H1 (cell line): Measurements from ENCODE around the gene KIF23. TPM values are rescaled to one million over a fixed set of nuclear protein-coding genes. Genes with fewer than 3 reads are reported as not detected.

Experiments
- CTCF ChIA-PET: fragments of 300-600 bp; sonication (Branson Sonifier 250); formaldehyde crosslinking; loops from one replicate; lab custom pipeline; 2021; ENCODE audit not compliant: partially characterized antibody; lab: Charles Lee
- POLR2A ChIA-PET: fragments of 300-600 bp; sonication (Branson Sonifier 250); formaldehyde crosslinking; loops from one replicate; lab custom pipeline; 2021; ENCODE audit warnings: inconsistent platforms; ENCODE audit not compliant: partially characterized antibody; lab: Charles Lee
- DNase-seq, 2 experiments: peaks; one replicate each; pipeline versions ENCODE4 v3.0.0 to v3.0.0-alpha.2; 2010 to 2022; ENCODE audit warnings: low spot score in 2 of 2, low read depth in 1 of 2, mixed read lengths in 1 of 2
- FAIRE-seq: peaks from 2 replicates; lab custom pipeline; 2011; peaks lifted over from hg19 to GRCh38; lab: Jason Lieb, UNC
- H2AFZ ChIP-seq: 2 replicates; pipeline ENCODE4 v1.8.1; 2012; ENCODE audit warnings: low read length, inconsistent platforms
- H2AK5ac ChIP-seq: 2 replicates; pipeline ENCODE4 v1.6.1; 2013; ENCODE audit warnings: low read depth, low read length
- H2BK120ac ChIP-seq: replicated peaks from 2 replicates; pipeline ENCODE3; 2013; ENCODE audit warnings: low read depth, low read length, inconsistent platforms
- H2BK12ac ChIP-seq: 2 replicates; pipeline ENCODE4 v1.6.1; 2013; ENCODE audit warnings: low read depth, low read length
- H2BK15ac ChIP-seq: 2 replicates; pipeline ENCODE4 v1.6.1; 2013; ENCODE audit warnings: low read length
- H2BK20ac ChIP-seq: 2 replicates; pipeline ENCODE4 v1.6.1; 2013; ENCODE audit warnings: low read length
- H2BK5ac ChIP-seq: 2 replicates; pipeline ENCODE4 v1.6.1; 2013; ENCODE audit warnings: low read depth, low read length
- H3K14ac ChIP-seq: 2 replicates; pipeline ENCODE4 v1.6.1; 2013; ENCODE audit warnings: inconsistent platforms; ENCODE audit not compliant: insufficient read length
- H3K18ac ChIP-seq: 2 replicates; pipeline ENCODE4 v1.6.1; 2013; ENCODE audit warnings: low read length; ENCODE audit errors: extremely low read depth
- H3K23ac ChIP-seq: 2 replicates; pipeline ENCODE4 v1.6.1; 2013; ENCODE audit warnings: inconsistent platforms; ENCODE audit not compliant: insufficient read length
- H3K23me2 ChIP-seq: 2 replicates; pipeline ENCODE4 v1.6.1; 2013; ENCODE audit warnings: low read depth, low read length
- H3K27ac ChIP-seq: 2 replicates; pipeline ENCODE4 v1.6.1; 2011; ENCODE audit warnings: low read depth, low read length, inconsistent platforms
- H3K27me3 ChIP-seq, 4 experiments: replicated peaks in 1 of 4; 1 replicate in 1 of 4; 2 replicates in 3 of 4; pipeline versions ENCODE4 v1.6.1 to v1.8.1; 2011 to 2013; ENCODE audit warnings: low read length in 3 of 4, mild to moderate bottlenecking in 3 of 4, inconsistent platforms in 2 of 4, mixed read lengths in 2 of 4, moderate library complexity in 1 of 4; ENCODE audit not compliant: control insufficient read depth in 3 of 4, insufficient read depth in 3 of 4; ENCODE audit errors: extremely low read depth in 1 of 4
- H3K36me3 ChIP-seq, 4 experiments: 2 replicates each; pipeline versions ENCODE4 v1.6.1 to v1.8.1; 2011 to 2013; ENCODE audit warnings: mild to moderate bottlenecking in 4 of 4, low read length in 3 of 4, moderate library complexity in 2 of 4, control low read depth in 1 of 4, inconsistent platforms in 1 of 4; ENCODE audit not compliant: insufficient read depth in 4 of 4, control insufficient read depth in 2 of 4
- H3K4ac ChIP-seq: replicated peaks from 2 replicates; pipeline ENCODE3; 2013; ENCODE audit warnings: low read length, low read depth, mixed read lengths, inconsistent platforms; ENCODE audit not compliant: insufficient read length
- H3K4me1 ChIP-seq, 4 experiments: replicated peaks in 1 of 4; 1 replicate in 1 of 4; 2 replicates in 3 of 4; pipeline versions ENCODE4 v1.6.1 to v1.8.1; 2011 to 2013; ENCODE audit warnings: low read length in 3 of 4, inconsistent platforms in 2 of 4, mixed read lengths in 1 of 4; ENCODE audit not compliant: insufficient read depth in 4 of 4, control insufficient read depth in 3 of 4
- H3K4me2 ChIP-seq, 2 experiments: 2 replicates each; pipeline versions ENCODE4 v1.6.1 to v1.8.1; 2011 to 2013; ENCODE audit warnings: low read depth in 2 of 2, low read length in 2 of 2, control low read depth in 1 of 2, inconsistent platforms in 1 of 2, mild to moderate bottlenecking in 1 of 2; ENCODE audit not compliant: insufficient read depth in 1 of 2
- H3K4me3 ChIP-seq, 4 experiments: fragments of 200-600, 300-600 bp in 1 of 4; sonication (generic), shearing (Covaris generic), sonication (Bioruptor Twin) in 1 of 4; 2 replicates each; pipeline versions ENCODE4 v1.5.1 to v1.8.1; 2011 to 2016; ENCODE audit warnings: low read length in 4 of 4, low read depth in 3 of 4, control low read depth in 2 of 4, inconsistent platforms in 2 of 4, mild to moderate bottlenecking in 2 of 4, mixed read lengths in 1 of 4, moderate library complexity in 1 of 4; ENCODE audit not compliant: insufficient read depth in 2 of 4; ENCODE audit errors: extremely low read depth in 1 of 4
- H3K56ac ChIP-seq: replicated peaks from 2 replicates; pipeline ENCODE3; 2013; ENCODE audit warnings: low read depth, mild to moderate bottlenecking, mixed read lengths, low read length, inconsistent platforms; ENCODE audit not compliant: insufficient read length
- H3K79me1 ChIP-seq: 2 replicates; pipeline ENCODE4 v1.6.1; 2013; ENCODE audit warnings: low read depth, low read length, control low read depth
- H3K79me2 ChIP-seq, 2 experiments: 2 replicates each; pipeline versions ENCODE4 v1.6.1 to v1.8.1; 2012 to 2013; ENCODE audit warnings: low read length in 2 of 2, mild to moderate bottlenecking in 2 of 2, inconsistent platforms in 1 of 2; ENCODE audit not compliant: insufficient read depth in 2 of 2, control insufficient read depth in 1 of 2
- H3K9ac ChIP-seq, 4 experiments: replicated peaks in 1 of 4; 1 replicate in 1 of 4; 2 replicates in 3 of 4; pipeline versions ENCODE4 v1.6.1 to v1.8.1; 2011 to 2013; ENCODE audit warnings: low read depth in 3 of 4, low read length in 3 of 4, control low read depth in 2 of 4, mild to moderate bottlenecking in 2 of 4, moderate library complexity in 2 of 4, inconsistent platforms in 1 of 4; ENCODE audit errors: extremely low read depth in 1 of 4
- H3K9me3 ChIP-seq, 2 experiments: 2 replicates each; pipeline versions ENCODE4 v1.6.1 to v1.8.1; 2012 to 2013; ENCODE audit warnings: mild to moderate bottlenecking in 2 of 2, moderate library complexity in 2 of 2, control low read depth in 1 of 2, inconsistent platforms in 1 of 2, low read depth in 1 of 2, low read length in 1 of 2, mixed read lengths in 1 of 2; ENCODE audit not compliant: insufficient read depth in 2 of 2
- H4K20me1 ChIP-seq, 2 experiments: replicated peaks in 1 of 2; 2 replicates each; pipeline versions ENCODE3 to v1.8.1; 2011 to 2013; ENCODE audit warnings: inconsistent platforms in 2 of 2, low read length in 2 of 2, mild to moderate bottlenecking in 1 of 2; ENCODE audit not compliant: insufficient read depth in 2 of 2, control insufficient read depth in 1 of 2
- H4K5ac ChIP-seq: 2 replicates; pipeline ENCODE4 v1.6.1; 2013; ENCODE audit warnings: low read length, low read depth, mixed read lengths, inconsistent platforms; ENCODE audit not compliant: insufficient read length
- H4K8ac ChIP-seq: 2 replicates; pipeline ENCODE4 v1.8.0; 2013; ENCODE audit warnings: mild to moderate bottlenecking, moderate library complexity, low read length, inconsistent platforms; ENCODE audit not compliant: insufficient read depth; ENCODE audit errors: extremely low read depth
- H4K91ac ChIP-seq: replicated peaks from 2 replicates; pipeline ENCODE3; 2013; ENCODE audit warnings: low read length, mixed read lengths, inconsistent platforms; ENCODE audit not compliant: insufficient read length
- CTCF ChIP-seq, 3 experiments: IDR thresholded peaks; 1 replicate in 2 of 3; 2 replicates in 1 of 3; pipeline versions ENCODE4 v1.5.1 to v1.6.1; 2011; ENCODE audit warnings: low read length in 3 of 3, mild to moderate bottlenecking in 3 of 3, inconsistent platforms in 2 of 3, low read depth in 1 of 3, moderate library complexity in 1 of 3; ENCODE audit not compliant: insufficient read depth in 1 of 3; ENCODE audit errors: control extremely low read depth in 1 of 3
- JUND ChIP-seq: IDR thresholded peaks from 2 replicates; pipeline ENCODE4 v1.6.1; 2011; ENCODE audit warnings: mild to moderate bottlenecking, improper control_type of control experiment, low read length
- POU5F1 ChIP-seq: IDR thresholded peaks from 2 replicates; pipeline ENCODE4 v1.6.1; 2011; ENCODE audit warnings: low read depth, mild to moderate bottlenecking, low read length, moderate library complexity
- RAD21 ChIP-seq, 2 experiments: IDR thresholded peaks in 1 of 2; conservative IDR thresholded peaks in 1 of 2; 2 replicates each; pipeline ENCODE4 v1.6.1; 2011; ENCODE audit warnings: low read depth in 2 of 2, low read length in 2 of 2, improper control_type of control experiment in 1 of 2, inconsistent platforms in 1 of 2, mild to moderate bottlenecking in 1 of 2, moderate library complexity in 1 of 2
- WGBS, 2 experiments: shearing (Covaris generic) in 1 of 2; methylation state at CpG; one replicate each; pipeline versions ENCODE4 v1.1.6 to v1.1.7; 2013 to 2015; ENCODE audit warnings: low lambda C conversion rate in 2 of 2, mixed read lengths in 2 of 2, inconsistent platforms in 1 of 2, low coverage in 1 of 2, missing lambda C conversion rate in 1 of 2; ENCODE audit not compliant: insufficient replicate concordance in 2 of 2, insufficient coverage in 1 of 2, insufficient read length in 1 of 2; ENCODE audit errors: extremely low coverage in 1 of 2, missing lambda C conversion rate in 1 of 2; 5-methylcytosine and 5-hydroxymethylcytosine counted together
- polyA plus RNA-seq, 7 experiments: library from polyadenylated mRNA; depleted of rRNA in 3 of 7; stranded (reverse) in 5 of 7; unstranded in 2 of 7; fragments of >200 nt in 5 of 7; fragments of 200-250 nt in 2 of 7; gene quantifications; 1 replicate in 5 of 7; 2 replicates in 1 of 7; 4 replicates in 1 of 7; pipeline versions ENCODE4 v1.2.1 to v1.2.3, GENCODE V29; 2011 to 2013; ENCODE audit warnings: missing spikeins in 2 of 7, mixed read lengths in 2 of 7
- total RNA-seq: library from RNA; stranded (reverse); fragmentation: NEBNext Ultra II Directional; extraction: Animal tissue kit (Norgen Biotek cat#: 25700); gene quantifications from 2 replicates; pipeline ENCODE4 v1.2.1, GENCODE V29; 2021

KIF23 gene
- total and polyA plus RNA-seq, 2 of the 8 experiments (the other 6 are each of a cell fraction or from before 2014, with no cell fraction given), result 26.2 to 77.4 TPM

GRCh38 chr15:69410248-69410874, 3.8 kb upstream of the KIF23 start:
- no peak overlapping the region for H3K27ac ChIP-seq
- CTCF ChIA-PET, result interaction anchor here (0.9 to 2.3 kb wide), 6 partner anchors 15 to 353 kb away, joined by 3 to 10 read pairs (median 3); no protein-coding TSS in a partner anchor
- 62% methylated on average over 8 of the region's 9 CpGs; no CpG with 5 or more reads in 1 of the 2 experiments for WGBS, 2 experiments

More at GRCh38 chr15:69410248-69410874, 3.8 kb upstream of the KIF23 start:
- Histone ChIP-seq H3K79me1 (no peaks in the 10 kb centered on the region), H3K4me1 (peaks cover 0 to 2% (median 0%) of the 10 kb centered on the region in 4 experiments; a peak in 1 of 7 replicates), H2AFZ (no peak overlapping the region), H3K4me2 (no peak overlapping the region), H3K23me2 (peaks cover 4% of the 10 kb centered on the region; the same call in 1 of the 2 replicates), H4K20me1 (peaks cover 0 to under 1% of the 10 kb centered on the region in 2 experiments), H4K5ac (no peak overlapping the region), H3K79me2 (peaks cover 0 to 7% of the 10 kb centered on the region in 2 experiments; a peak in 3 of 4 replicates)
- POLR2A ChIA-PET, result interaction anchor here (2.9 kb wide), 1 partner anchor 42 kb away, joined by 13 read pairs; the partner anchor contains the start of gene RPLP1
- TF ChIP-seq POU5F1, result no peak
- TF ChIP-seq JUND, result peak; percentile 72; the same call in 1 of the 2 replicates
- TF ChIP-seq CTCF (IDR thresholded peaks at IDR 0.05; ENCODE audit: control extremely low read depth in 1 of 3, insufficient read depth in 1 of 3, low read depth in 1 of 3, low read length in 3 of 3), result peak; percentile 61 to 75 (median 65)
- peak; percentile 80 to 83 for TF ChIP-seq RAD21 (IDR thresholded peaks at IDR 0.05 in 1 of 2, conservative IDR thresholded peaks at IDR 0.05 in 1 of 2; ENCODE audit: low read depth in 2 of 2, low read length in 2 of 2)
- TF ChIP-seq, all 59 proteins: peak for 3
- Histone ChIP-seq H4K8ac (no peak overlapping the region; the same call in 1 of the 2 replicates), H3K9me3 (no peaks in the 10 kb centered on the region), H3K56ac (no peak overlapping the region), H3K36me3 (no peaks in the 10 kb centered on the region), H2BK120ac (no peak overlapping the region), H2BK15ac (no peak overlapping the region), H2BK5ac (no peak overlapping the region), H3K4ac (no peak overlapping the region), H2BK12ac (no peak overlapping the region), H3K9ac (no peak overlapping the region), H3K18ac (no peak overlapping the region), H3K4me3 (no peak overlapping the region), H3K27me3 (no peaks in the 10 kb centered on the region), H3K23ac (no peak overlapping the region), H2BK20ac (no peak overlapping the region), H4K91ac (no peak overlapping the region), H3K14ac (no peak overlapping the region), H2AK5ac (no peak overlapping the region)
- no peak for FAIRE-seq
- no peak for DNase-seq
